HepG2 (cell line): ENCODE measurements around the gene DUSP15. TPM values are rescaled to one million over a fixed set of nuclear protein-coding genes. Genes with fewer than 3 reads are reported as not detected.

ENCODE experiments used
- ATAC-seq: fragments of 200-7000 bp; cut with Tn5 transposase; 3 replicates; pipeline ENCODE4 v1.9.1; 2020; ENCODE audit warnings: mild to moderate bottlenecking, moderate library complexity
- BruUV-seq: library from RNA; stranded (reverse); fragments of 400-500 nt; replicated peaks from 2 replicates; lab custom pipeline; 2021; lab: Mats Ljungman, UMichigan
- CTCF ChIA-PET: fragments of 300-600 bp; formaldehyde crosslinking; extraction: SDS; loops from one replicate; lab custom pipeline; 2021; ENCODE audit warnings: low total read pairs, inconsistent platforms, low intra/inter-chr PET ratio; lab: Yijun Ruan, JAX
- POLR2A ChIA-PET: fragments of 350-600 bp; sonication (Branson Sonifier 250); formaldehyde crosslinking; loops from one replicate; lab custom pipeline; 2020; ENCODE audit warnings: antibody characterized with exemption, inconsistent platforms; lab: Yijun Ruan, JAX
- DNase-seq: peaks from one replicate; pipeline ENCODE4 v3.0.0-alpha.2; 2015; ENCODE audit warnings: low spot score
- FAIRE-seq: peaks from 3 replicates; lab custom pipeline; 2011; peaks lifted over from hg19 to GRCh38; lab: Jason Lieb, UNC
- H2AFZ ChIP-seq: one replicate; pipeline ENCODE4 v1.6.1; 2011; ENCODE audit warnings: low read length, inconsistent platforms
- H3K27ac ChIP-seq: fragments of 300-600 bp; 3 replicates; pipeline ENCODE4 v1.8.0; 2011; ENCODE audit warnings: mixed run types, mild to moderate bottlenecking, mixed read lengths, low read length, inconsistent platforms; ENCODE audit not compliant: insufficient read depth; ENCODE audit errors: extremely low read length
- H3K27me3 ChIP-seq, 2 experiments: fragments of 200-600 bp in 1 of 2; 2 replicates in 1 of 2; 3 replicates in 1 of 2; pipeline versions ENCODE4 v1.6.0 to v1.8.0; 2011; ENCODE audit warnings: low read length in 2 of 2, mild to moderate bottlenecking in 2 of 2, moderate library complexity in 2 of 2, inconsistent platforms in 1 of 2; ENCODE audit not compliant: insufficient read depth in 2 of 2, control insufficient read depth in 1 of 2
- H3K36me3 ChIP-seq, 2 experiments: fragments of 200-600 bp in 1 of 2; replicated peaks in 1 of 2; 2 replicates in 1 of 2; 3 replicates in 1 of 2; pipeline versions ENCODE4 v1.5.1 to v1.8.0; 2011; ENCODE audit warnings: low read length in 2 of 2, inconsistent platforms in 1 of 2; ENCODE audit not compliant: insufficient read depth in 2 of 2, control insufficient read depth in 1 of 2
- H3K4me1 ChIP-seq: 2 replicates; pipeline ENCODE4 v1.5.1; 2012; ENCODE audit warnings: low read length, inconsistent platforms; ENCODE audit not compliant: insufficient read depth
- H3K4me2 ChIP-seq: 2 replicates; pipeline ENCODE4 v1.6.0; 2011; ENCODE audit warnings: low read depth, low read length, inconsistent platforms
- H3K4me3 ChIP-seq, 3 experiments: fragments of 200-600 bp in 1 of 3; sonication (generic), shearing (Covaris generic) in 1 of 3; replicated peaks in 1 of 3; 2 replicates each; pipeline ENCODE4 v1.5.1; 2011 to 2016; ENCODE audit warnings: low read length in 3 of 3, inconsistent platforms in 2 of 3, low read depth in 2 of 3, mild to moderate bottlenecking in 2 of 3, control low read depth in 1 of 3, mixed read lengths in 1 of 3; ENCODE audit not compliant: insufficient read depth in 1 of 3
- H3K79me2 ChIP-seq: one replicate; pipeline ENCODE4 v1.6.1; 2011; ENCODE audit warnings: low read length, inconsistent platforms; ENCODE audit not compliant: insufficient read depth
- H3K9ac ChIP-seq: 2 replicates; pipeline ENCODE4 v1.6.0; 2011; ENCODE audit warnings: mild to moderate bottlenecking, low read depth, low read length, inconsistent platforms; ENCODE audit not compliant: insufficient read depth
- H3K9me3 ChIP-seq: 2 replicates; pipeline ENCODE4 v1.5.1; 2012; ENCODE audit warnings: mild to moderate bottlenecking, low read length
- H4K20me1 ChIP-seq: 2 replicates; pipeline ENCODE4 v1.6.0; 2011; ENCODE audit warnings: inconsistent platforms, mild to moderate bottlenecking, low read length, moderate library complexity; ENCODE audit not compliant: insufficient read depth
- DPF2 ChIP-seq: sonication (generic); formaldehyde crosslinking; IDR thresholded peaks from 2 replicates; pipeline ENCODE4 v1.4.0; 2020; ENCODE audit warnings: mild to moderate bottlenecking, low read depth, missing genetic modification reagents, borderline replicate concordance
- HNF4A ChIP-seq: sonication (generic); formaldehyde crosslinking; IDR thresholded peaks from 2 replicates; pipeline ENCODE4 v1.4.0; 2020; ENCODE audit warnings: missing genetic modification reagents
- MAFG ChIP-seq: sonication (generic); formaldehyde crosslinking; IDR thresholded peaks from 2 replicates; pipeline ENCODE4 v1.5.1; 2020; ENCODE audit warnings: mild to moderate bottlenecking, missing genetic modification reagents
- NAIF1 ChIP-seq: sonication (generic); formaldehyde crosslinking; IDR thresholded peaks from 2 replicates; pipeline ENCODE4 v1.5.0; 2020; ENCODE audit warnings: mild to moderate bottlenecking, missing genetic modification reagents, borderline replicate concordance
- NFATC3 ChIP-seq: sonication (generic); formaldehyde crosslinking; IDR thresholded peaks from 2 replicates; pipeline ENCODE4 v1.5.1; 2020; ENCODE audit warnings: mild to moderate bottlenecking, missing genetic modification reagents
- NR2F6 ChIP-seq, 2 experiments: IDR thresholded peaks; 2 replicates each; pipeline ENCODE4 v1.6.1; 2016; ENCODE audit warnings: antibody characterized with exemption in 1 of 2, mild to moderate bottlenecking in 1 of 2
- WGBS: methylation state at CpG from one replicate; pipeline ENCODE4 v1.1.6; 2017; ENCODE audit warnings: low lambda C conversion rate; 5-methylcytosine and 5-hydroxymethylcytosine counted together
- in situ Hi-C: cut with HindIII; loops from 2 replicates; pipeline ENCODE4 v1.10.0; 2017; ENCODE audit warnings: low pct_unique_long_range_greater_than_20kb; ENCODE audit not compliant: extremely low pct_ligation_motif_present
- intact Hi-C: fragments of 100-400 bp; cut with micrococcal nuclease; formaldehyde crosslinking; loops from one replicate; pipeline ENCODE4 v1.10.0; 2022; ENCODE audit not compliant: unreplicated experiment
- polyA plus RNA-seq, 8 experiments: library from polyadenylated mRNA; depleted of rRNA in 3 of 8; stranded (reverse) in 7 of 8; unstranded in 1 of 8; fragments of >200 nt; fragmentation: Illumina TruSeq in 4 of 8; extraction: Trizol in 4 of 8; gene quantifications; 2 replicates each; pipeline versions ENCODE4 v1.2.1 to v1.2.3, GENCODE V29; 2011 to 2016; ENCODE audit warnings: low read depth in 4 of 8, missing spikeins in 1 of 8, mixed read lengths in 1 of 8; ENCODE audit not compliant: insufficient read depth in 1 of 8
- total RNA-seq, 5 experiments: library from RNA; depleted of rRNA; stranded (reverse); fragments of >200 nt; fragmentation: Illumina TruSeq; extraction: Trizol; gene quantifications; 2 replicates each; pipeline ENCODE4 v1.2.3, GENCODE V29; 2016; ENCODE audit warnings: low read depth in 1 of 5
- TF ChIP-seq, protein P1 (sequence below), 2 experiments: IDR thresholded peaks; 2 replicates each; pipeline ENCODE4 v1.6.1; 2011 to 2012; ENCODE audit warnings: low read length in 2 of 2, borderline replicate concordance in 1 of 2, low read depth in 1 of 2, mild to moderate bottlenecking in 1 of 2, moderate library complexity in 1 of 2
- TF ChIP-seq, protein P2 (sequence below): sonication (generic); formaldehyde crosslinking; IDR thresholded peaks from 2 replicates; pipeline ENCODE4 v1.5.0; 2020; ENCODE audit warnings: mild to moderate bottlenecking, missing genetic modification reagents
- TF ChIP-seq, protein P3 (sequence below): sonication (generic); formaldehyde crosslinking; IDR thresholded peaks from 2 replicates; pipeline ENCODE4 v1.4.0; 2020; ENCODE audit warnings: mild to moderate bottlenecking, missing genetic modification reagents

Gene DUSP15
- total and polyA plus RNA-seq, 2 of the 13 experiments (the other 11 are each of a cell fraction or from before 2014, with no cell fraction given) = 0.17 to 0.93 TPM

DNA sequence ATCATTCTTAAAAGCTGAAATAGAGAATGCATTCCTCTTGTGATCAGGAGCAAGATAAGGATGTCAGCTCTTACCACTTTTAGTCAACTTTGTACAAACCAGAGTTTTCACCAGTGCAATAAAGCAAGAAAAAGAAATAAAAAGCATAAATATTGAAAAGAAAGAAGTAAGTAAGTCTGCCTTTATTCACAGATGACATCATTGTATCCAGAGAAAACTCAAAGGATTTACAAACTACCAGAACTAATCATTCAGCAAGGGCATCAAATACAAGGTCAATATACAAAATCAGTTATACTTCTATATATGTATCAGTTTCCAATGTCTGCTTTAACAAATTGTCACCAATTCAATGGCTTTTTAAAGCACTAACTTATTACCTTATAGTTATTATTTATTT lies 13.5 kb upstream of the DUSP15 start (continued):
- TF ChIP-seq, protein P1, sequence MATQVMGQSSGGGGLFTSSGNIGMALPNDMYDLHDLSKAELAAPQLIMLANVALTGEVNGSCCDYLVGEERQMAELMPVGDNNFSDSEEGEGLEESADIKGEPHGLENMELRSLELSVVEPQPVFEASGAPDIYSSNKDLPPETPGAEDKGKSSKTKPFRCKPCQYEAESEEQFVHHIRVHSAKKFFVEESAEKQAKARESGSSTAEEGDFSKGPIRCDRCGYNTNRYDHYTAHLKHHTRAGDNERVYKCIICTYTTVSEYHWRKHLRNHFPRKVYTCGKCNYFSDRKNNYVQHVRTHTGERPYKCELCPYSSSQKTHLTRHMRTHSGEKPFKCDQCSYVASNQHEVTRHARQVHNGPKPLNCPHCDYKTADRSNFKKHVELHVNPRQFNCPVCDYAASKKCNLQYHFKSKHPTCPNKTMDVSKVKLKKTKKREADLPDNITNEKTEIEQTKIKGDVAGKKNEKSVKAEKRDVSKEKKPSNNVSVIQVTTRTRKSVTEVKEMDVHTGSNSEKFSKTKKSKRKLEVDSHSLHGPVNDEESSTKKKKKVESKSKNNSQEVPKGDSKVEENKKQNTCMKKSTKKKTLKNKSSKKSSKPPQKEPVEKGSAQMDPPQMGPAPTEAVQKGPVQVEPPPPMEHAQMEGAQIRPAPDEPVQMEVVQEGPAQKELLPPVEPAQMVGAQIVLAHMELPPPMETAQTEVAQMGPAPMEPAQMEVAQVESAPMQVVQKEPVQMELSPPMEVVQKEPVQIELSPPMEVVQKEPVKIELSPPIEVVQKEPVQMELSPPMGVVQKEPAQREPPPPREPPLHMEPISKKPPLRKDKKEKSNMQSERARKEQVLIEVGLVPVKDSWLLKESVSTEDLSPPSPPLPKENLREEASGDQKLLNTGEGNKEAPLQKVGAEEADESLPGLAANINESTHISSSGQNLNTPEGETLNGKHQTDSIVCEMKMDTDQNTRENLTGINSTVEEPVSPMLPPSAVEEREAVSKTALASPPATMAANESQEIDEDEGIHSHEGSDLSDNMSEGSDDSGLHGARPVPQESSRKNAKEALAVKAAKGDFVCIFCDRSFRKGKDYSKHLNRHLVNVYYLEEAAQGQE (IDR thresholded peaks at IDR 0.05; ENCODE audit: borderline replicate concordance in 1 of 2, low read depth in 1 of 2, low read length in 2 of 2) = no peak
- TF ChIP-seq NAIF1 = no peak
- TF ChIP-seq DPF2 (CRISPR knock-in tag) = no peak

DNA sequence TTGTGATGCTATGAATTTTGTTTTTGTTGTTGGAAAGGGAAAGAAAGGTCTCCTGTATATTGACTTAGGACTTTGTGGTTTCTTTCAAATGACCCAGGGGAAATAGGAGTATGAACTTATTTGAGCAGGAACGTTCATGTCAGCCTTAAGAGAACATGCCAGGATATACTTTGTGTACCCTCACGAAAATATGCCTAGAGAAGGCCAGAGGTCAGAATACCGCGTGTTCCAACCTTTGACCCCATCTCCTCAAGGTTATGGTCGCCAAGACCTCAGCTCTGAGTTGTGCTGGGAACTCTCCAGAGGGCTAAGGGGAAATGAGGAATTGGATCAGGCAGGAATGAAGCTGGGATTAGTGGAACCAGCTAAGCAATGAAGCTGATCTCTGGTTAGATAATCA lies 11.6 kb upstream of the DUSP15 start:
- H2AFZ ChIP-seq = no peak overlapping the region
- WGBS = under 1% methylated on average over 5 of the region's 5 CpGs
- no peaks in the 10 kb centered on the region for H3K9me3 ChIP-seq
- no peaks in the 10 kb centered on the region for H3K79me2 ChIP-seq
- H3K27ac ChIP-seq = no peak overlapping the region
- intact Hi-C loops (no loop called here), in situ Hi-C loops (no loop called here)
- POLR2A ChIA-PET = interaction anchor here (0.8 kb wide), 1 partner anchor 70 kb away, joined by 3 read pairs; the partner anchor contains the start of gene PDRG1
- DNase-seq (no peak), ATAC-seq (no peak), FAIRE-seq (no peak)
- H3K4me2 ChIP-seq = peak overlapping the region; percentile 38
- H3K4me1 ChIP-seq = peaks cover 31% of the 10 kb centered on the region
- H4K20me1 ChIP-seq = no peaks in the 10 kb centered on the region
- no peaks in the 10 kb centered on the region for H3K36me3 ChIP-seq
- CTCF ChIA-PET = no interaction called here
- H3K27me3 ChIP-seq = no peaks in the 10 kb centered on the region
- no TSS peak for BruUV-seq
- no peak overlapping the region for H3K4me3 ChIP-seq
- H3K9ac ChIP-seq = no peak overlapping the region
- TF ChIP-seq, protein P2, sequence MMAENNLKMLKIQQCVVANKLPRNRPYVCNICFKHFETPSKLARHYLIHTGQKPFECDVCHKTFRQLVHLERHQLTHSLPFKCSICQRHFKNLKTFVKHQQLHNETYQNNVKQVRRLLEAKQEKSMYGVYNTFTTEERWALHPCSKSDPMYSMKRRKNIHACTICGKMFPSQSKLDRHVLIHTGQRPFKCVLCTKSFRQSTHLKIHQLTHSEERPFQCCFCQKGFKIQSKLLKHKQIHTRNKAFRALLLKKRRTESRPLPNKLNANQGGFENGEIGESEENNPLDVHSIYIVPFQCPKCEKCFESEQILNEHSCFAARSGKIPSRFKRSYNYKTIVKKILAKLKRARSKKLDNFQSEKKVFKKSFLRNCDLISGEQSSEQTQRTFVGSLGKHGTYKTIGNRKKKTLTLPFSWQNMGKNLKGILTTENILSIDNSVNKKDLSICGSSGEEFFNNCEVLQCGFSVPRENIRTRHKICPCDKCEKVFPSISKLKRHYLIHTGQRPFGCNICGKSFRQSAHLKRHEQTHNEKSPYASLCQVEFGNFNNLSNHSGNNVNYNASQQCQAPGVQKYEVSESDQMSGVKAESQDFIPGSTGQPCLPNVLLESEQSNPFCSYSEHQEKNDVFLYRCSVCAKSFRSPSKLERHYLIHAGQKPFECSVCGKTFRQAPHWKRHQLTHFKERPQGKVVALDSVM = no peak
- TF ChIP-seq HNF4A (CRISPR knock-in tag) (peak; percentile 28; the same call in 1 of the 2 replicates), MAFG (CRISPR knock-in tag) (no peak), NFATC3 (no peak), NR2F6 (IDR thresholded peaks at IDR 0.05) (peak; percentile 63), NR2F6 (CRISPR knock-in tag; IDR thresholded peaks at IDR 0.05) (peak; percentile 33; the same call in 1 of the 2 replicates)
- TF ChIP-seq, protein P3, sequence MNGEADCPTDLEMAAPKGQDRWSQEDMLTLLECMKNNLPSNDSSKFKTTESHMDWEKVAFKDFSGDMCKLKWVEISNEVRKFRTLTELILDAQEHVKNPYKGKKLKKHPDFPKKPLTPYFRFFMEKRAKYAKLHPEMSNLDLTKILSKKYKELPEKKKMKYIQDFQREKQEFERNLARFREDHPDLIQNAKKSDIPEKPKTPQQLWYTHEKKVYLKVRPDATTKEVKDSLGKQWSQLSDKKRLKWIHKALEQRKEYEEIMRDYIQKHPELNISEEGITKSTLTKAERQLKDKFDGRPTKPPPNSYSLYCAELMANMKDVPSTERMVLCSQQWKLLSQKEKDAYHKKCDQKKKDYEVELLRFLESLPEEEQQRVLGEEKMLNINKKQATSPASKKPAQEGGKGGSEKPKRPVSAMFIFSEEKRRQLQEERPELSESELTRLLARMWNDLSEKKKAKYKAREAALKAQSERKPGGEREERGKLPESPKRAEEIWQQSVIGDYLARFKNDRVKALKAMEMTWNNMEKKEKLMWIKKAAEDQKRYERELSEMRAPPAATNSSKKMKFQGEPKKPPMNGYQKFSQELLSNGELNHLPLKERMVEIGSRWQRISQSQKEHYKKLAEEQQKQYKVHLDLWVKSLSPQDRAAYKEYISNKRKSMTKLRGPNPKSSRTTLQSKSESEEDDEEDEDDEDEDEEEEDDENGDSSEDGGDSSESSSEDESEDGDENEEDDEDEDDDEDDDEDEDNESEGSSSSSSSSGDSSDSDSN (CRISPR knock-in tag) = no peak
